Measurements from ENCODE around the gene ABCC1.
"Not testable (repeated sequence)": the region's sequence is repeated elsewhere in the genome, so short reads cannot be mapped to it uniquely, and the experiment has no call there.

Gene ABCC1

GRCh38 chr16:16127469-16128116, 178.2 kb downstream of the ABCC1 start:
- in situ Hi-C loops (cut with HindIII; ENCODE audit: low sequenced_read_pairs), result loop anchor here (10.0 kb wide), 1 partner anchor 243 kb away; the partner anchor contains the start of gene CEP20

- in situ Hi-C loops (cut with HindIII; ENCODE audit: low sequenced_read_pairs), result no loop called here
Measured at GRCh38 chr16:16131204-16131603, 181.8 kb downstream of the ABCC1 start.

GRCh38 chr16:16131659-16132058, 182.2 kb downstream of the ABCC1 start:
- in situ Hi-C loops (cut with HindIII; ENCODE audit: low sequenced_read_pairs), result no loop called here

GRCh38 chr16:16133943-16134604, 184.7 kb downstream of the ABCC1 start:
- in situ Hi-C loops (cut with HindIII; ENCODE audit: low sequenced_read_pairs), result no loop called here

- in situ Hi-C loops (cut with HindIII; ENCODE audit: low sequenced_read_pairs), result no loop called here
Measured at GRCh38 chr16:16136588-16136987, 187.2 kb downstream of the ABCC1 start.

GRCh38 chr16:16137110-16137509, 187.7 kb downstream of the ABCC1 start:
- in situ Hi-C loops (cut with HindIII; ENCODE audit: low sequenced_read_pairs), result no loop called here

- in situ Hi-C loops (cut with HindIII; ENCODE audit: low sequenced_read_pairs), result no loop called here
Measured at GRCh38 chr16:16138034-16138635, 188.7 kb downstream of the ABCC1 start.

- in situ Hi-C loops (cut with HindIII; ENCODE audit: low sequenced_read_pairs), result no loop called here
Measured at GRCh38 chr16:16139061-16139460, 189.6 kb downstream of the ABCC1 start.

- in situ Hi-C loops (cut with HindIII; ENCODE audit: low sequenced_read_pairs), result no loop called here
Measured at GRCh38 chr16:16139806-16140205, 190.4 kb downstream of the ABCC1 start.

- in situ Hi-C loops (cut with HindIII; ENCODE audit: low sequenced_read_pairs), result no loop called here
Measured at GRCh38 chr16:16140537-16140936, 191.1 kb downstream of the ABCC1 start.

- in situ Hi-C loops (cut with HindIII; ENCODE audit: low sequenced_read_pairs), result no loop called here
Measured at GRCh38 chr16:16141141-16141540, 191.7 kb downstream of the ABCC1 start.

GRCh38 chr16:16141784-16142396, 192.5 kb downstream of the ABCC1 start:
- in situ Hi-C loops (cut with HindIII; ENCODE audit: low sequenced_read_pairs), result no loop called here

- in situ Hi-C loops (cut with HindIII; ENCODE audit: low sequenced_read_pairs), result no loop called here
Measured at GRCh38 chr16:16143038-16143763, 193.8 kb downstream of the ABCC1 start.

- in situ Hi-C loops (cut with HindIII; ENCODE audit: low sequenced_read_pairs), result no loop called here
Measured at GRCh38 chr16:16143931-16144330, 194.5 kb downstream of the ABCC1 start.

- in situ Hi-C loops (cut with HindIII; ENCODE audit: low sequenced_read_pairs), result no loop called here
Measured at GRCh38 chr16:16144416-16144815, 195.0 kb downstream of the ABCC1 start.

GRCh38 chr16:16145286-16145685, 195.9 kb downstream of the ABCC1 start:
- in situ Hi-C loops (cut with HindIII; ENCODE audit: low sequenced_read_pairs), result no loop called here

GRCh38 chr16:16146380-16147315, 197.2 kb downstream of the ABCC1 start:
- in situ Hi-C loops (cut with HindIII; ENCODE audit: low sequenced_read_pairs), result no loop called here

GRCh38 chr16:16147316-16147999, 198.0 kb downstream of the ABCC1 start:
- in situ Hi-C loops (cut with HindIII; ENCODE audit: low sequenced_read_pairs), result no loop called here

- in situ Hi-C loops (cut with HindIII; ENCODE audit: low sequenced_read_pairs), result not testable (repeated sequence)
Measured at GRCh38 chr16:16148000-16148599, 198.7 kb downstream of the ABCC1 start.
